ENCODE measurements around the gene TRAF3.

Gene TRAF3

GRCh38 chr14:102942069-102942468 lies 164.8 kb downstream of the TRAF3 start:
- no peak for DNase-seq

GRCh38 chr14:102943454-102943853 lies 166.2 kb downstream of the TRAF3 start:
- DNase-seq: no peak

GRCh38 chr14:102943979-102944378 lies 166.7 kb downstream of the TRAF3 start:
- DNase-seq: no peak

- no peak for DNase-seq
Observed at GRCh38 chr14:102944448-102945330, 167.4 kb downstream of the TRAF3 start.

GRCh38 chr14:102945346-102946130 lies 168.3 kb downstream of the TRAF3 start:
- no peak for DNase-seq

GRCh38 chr14:102947321-102948103 lies 170.3 kb downstream of the TRAF3 start:
- no peak for DNase-seq

GRCh38 chr14:102948698-102949061 lies 171.4 kb downstream of the TRAF3 start:
- no peak for DNase-seq

- DNase-seq: no peak
Observed at GRCh38 chr14:102949062-102949800, 172.0 kb downstream of the TRAF3 start.

- DNase-seq: no peak
Observed at GRCh38 chr14:102949801-102950451, 172.7 kb downstream of the TRAF3 start.

GRCh38 chr14:102951034-102951433 lies 173.8 kb downstream of the TRAF3 start:
- DNase-seq: no peak

- DNase-seq: no peak
Observed at GRCh38 chr14:102951799-102952198, 174.6 kb downstream of the TRAF3 start.

GRCh38 chr14:102952276-102952675 lies 175.0 kb downstream of the TRAF3 start:
- DNase-seq: no peak

- no peak for DNase-seq
Observed at GRCh38 chr14:102953100-102953499, 175.9 kb downstream of the TRAF3 start.

- no peak for DNase-seq
Observed at GRCh38 chr14:102954081-102954789, 177.0 kb downstream of the TRAF3 start.

GRCh38 chr14:102955636-102956408 lies 178.6 kb downstream of the TRAF3 start:
- DNase-seq: no peak

GRCh38 chr14:102957222-102957621 lies 180.0 kb downstream of the TRAF3 start:
- no peak for DNase-seq

- no peak for DNase-seq
Observed at GRCh38 chr14:102958461-102958860, 181.2 kb downstream of the TRAF3 start.

All from NCI-H2227 treated with DMSO at 0.1 percent for 48 hours (cell line).